Panc1 (cell line): ENCODE data around the gene TCF25. TPM values are rescaled to one million over a fixed set of nuclear protein-coding genes. Genes with fewer than 3 reads are reported as not detected.

Experiments
- ATAC-seq: fragments of 200-7000 bp; cut with Tn5 transposase; 2 replicates; pipeline ENCODE4 v1.9.1; 2020; ENCODE audit warnings: mild to moderate bottlenecking, moderate library complexity
- BruUV-seq: library from RNA; stranded (reverse); fragments of 400-500 nt; replicated peaks from 2 replicates; lab custom pipeline; 2021; lab: Mats Ljungman, UMichigan
- CTCF ChIA-PET: fragments of 300-600 bp; sonication (Branson Sonifier 250); formaldehyde crosslinking; loops from one replicate; lab custom pipeline; 2022; ENCODE audit warnings: antibody characterized with exemption; lab: Charles Lee
- POLR2A ChIA-PET: fragments of 300-600 bp; sonication (Branson Sonifier 250); formaldehyde crosslinking; loops from one replicate; lab custom pipeline; 2022; ENCODE audit warnings: antibody characterized with exemption; lab: Charles Lee
- DNase-seq: peaks from one replicate; pipeline ENCODE4 v3.0.0-alpha.2; 2010; ENCODE audit warnings: low read depth, low spot score
- H3K27ac ChIP-seq: 2 replicates; pipeline ENCODE4 v1.5.1; 2011; ENCODE audit warnings: mild to moderate bottlenecking, low read length, inconsistent platforms
- H3K27me3 ChIP-seq: fragments of 200-500 bp; sonication (Bioruptor generic); 2 replicates; pipeline ENCODE4 v1.6.0; 2014; ENCODE audit warnings: low read length, inconsistent platforms; ENCODE audit not compliant: control insufficient read depth, insufficient read depth
- H3K36me3 ChIP-seq: fragments of 200-500 bp; sonication (Bioruptor generic); 2 replicates; pipeline ENCODE4 v1.5.1; 2014; ENCODE audit warnings: inconsistent platforms, mild to moderate bottlenecking, low read length, moderate library complexity; ENCODE audit not compliant: control insufficient read depth, insufficient read depth
- H3K4me1 ChIP-seq: 2 replicates; pipeline ENCODE4 v1.5.1; 2011; ENCODE audit warnings: inconsistent platforms, mild to moderate bottlenecking, low read length, moderate library complexity; ENCODE audit not compliant: control insufficient read depth, insufficient read depth
- H3K4me3 ChIP-seq, 2 experiments: 2 replicates each; pipeline ENCODE4 v1.5.1; 2011 to 2012; ENCODE audit warnings: low read depth in 2 of 2, low read length in 2 of 2, mild to moderate bottlenecking in 2 of 2, inconsistent platforms in 1 of 2, moderate library complexity in 1 of 2
- H3K9me3 ChIP-seq: fragments of 200-500 bp; sonication (Bioruptor generic); 2 replicates; pipeline ENCODE4 v1.5.1; 2014; ENCODE audit warnings: low read depth, mild to moderate bottlenecking, inconsistent platforms, low read length, moderate library complexity; ENCODE audit not compliant: control insufficient read depth, insufficient read depth
- CTCF ChIP-seq: fragments of 450-650 bp; IDR thresholded peaks from 2 replicates; pipeline ENCODE4 v1.5.1; 2017; ENCODE audit warnings: mild to moderate bottlenecking
- POLR2AphosphoS5 ChIP-seq: IDR thresholded peaks from 2 replicates; pipeline ENCODE4 v1.6.1; 2012; ENCODE audit warnings: mild to moderate bottlenecking, low read depth, low read length, moderate library complexity
- REST ChIP-seq, 2 experiments: IDR thresholded peaks; 2 replicates each; pipeline ENCODE4 v1.6.1; 2011 to 2012; ENCODE audit warnings: low read depth in 2 of 2, control low read depth in 1 of 2, low read length in 1 of 2, mild to moderate bottlenecking in 1 of 2, moderate library complexity in 1 of 2; ENCODE audit not compliant: insufficient read depth in 1 of 2
- SIN3A ChIP-seq: IDR thresholded peaks from 2 replicates; pipeline ENCODE4 v1.6.1; 2012; ENCODE audit warnings: low read depth, mild to moderate bottlenecking, low read length, moderate library complexity, borderline replicate concordance; ENCODE audit not compliant: insufficient read depth
- TCF7L2 ChIP-seq: IDR thresholded peaks from 2 replicates; pipeline ENCODE4 v1.6.1; 2011; ENCODE audit warnings: mild to moderate bottlenecking, low read depth, low read length, inconsistent platforms
- in situ Hi-C: cut with HindIII; loops from 2 replicates; pipeline ENCODE4 v1.10.0; 2016; ENCODE audit warnings: low sequenced_read_pairs, low pct_unique_long_range_greater_than_20kb
- intact Hi-C: fragments of 100-400 bp; cut with micrococcal nuclease; formaldehyde crosslinking; loops from one replicate; pipeline ENCODE4 v1.10.0; 2022; ENCODE audit not compliant: unreplicated experiment
- total RNA-seq: library from RNA; stranded (reverse); gene quantifications from one replicate; pipeline ENCODE4 v1.2.1, GENCODE V29; 2021; ENCODE audit not compliant: unreplicated experiment

Gene TCF25
- total RNA-seq, 1 experiment from 2014 or later = 144 TPM

GRCh38 chr16:89936981-89937380 is 63.6 kb downstream of the TCF25 start:
- in situ Hi-C loops = no loop called here
- POLR2A ChIA-PET = no interaction called here

GRCh38 chr16:89938175-89938885 is 64.9 kb downstream of the TCF25 start:
- POLR2A ChIA-PET = no interaction called here
- Histone ChIP-seq H3K27ac (no peak overlapping the region), H3K27me3 (no peaks in the 10 kb centered on the region), H3K36me3 (no peaks in the 10 kb centered on the region), H3K4me1 (no peaks in the 10 kb centered on the region), H3K4me3 (no peak overlapping the region), H3K9me3 (no peaks in the 10 kb centered on the region)
- no TSS peak for BruUV-seq
- in situ Hi-C loops = no loop called here
- no peak for ATAC-seq
- no peak for DNase-seq
- CTCF ChIA-PET = interaction anchor here (0.6 kb wide), 1 partner anchor 28 kb away, joined by 4 read pairs; no protein-coding TSS in a partner anchor
- intact Hi-C loops = no loop called here
- no peak for TF ChIP-seq POLR2AphosphoS5
- TF ChIP-seq REST (IDR thresholded peaks at IDR 0.05; ENCODE audit: insufficient read depth in 1 of 2, low read depth in 2 of 2, low read length in 1 of 2) = no peak
- TF ChIP-seq TCF7L2 = no peak
- TF ChIP-seq SIN3A = no peak
- no peak for TF ChIP-seq CTCF

More at GRCh38 chr16:89936981-89937380, 63.6 kb downstream of the TCF25 start:
- Histone ChIP-seq H3K4me1 (no peaks in the 10 kb centered on the region), H3K4me3 (no peak overlapping the region), H3K36me3 (no peaks in the 10 kb centered on the region), H3K27me3 (no peaks in the 10 kb centered on the region), H3K27ac (no peak overlapping the region), H3K9me3 (no peaks in the 10 kb centered on the region)
- intact Hi-C loops = no loop called here
- no peak for DNase-seq
- TF ChIP-seq TCF7L2 (no peak), REST (IDR thresholded peaks at IDR 0.05; ENCODE audit: insufficient read depth in 1 of 2, low read depth in 2 of 2, low read length in 1 of 2) (no peak), POLR2AphosphoS5 (no peak), CTCF (no peak), SIN3A (no peak)
- no peak for ATAC-seq
- BruUV-seq = no TSS peak
- CTCF ChIA-PET = no interaction called here
